ENCODE results near the gene FGD3. TPM values are rescaled to one million over a fixed set of nuclear protein-coding genes. Genes with fewer than 3 reads are reported as not detected.

FGD3 gene
- total and polyA plus RNA-seq, 9 of the 15 experiments (the other 6 are each of a cell fraction or from before 2014, with no cell fraction given) = 0.07 to 1.3 (median 0.29) TPM

- TF ChIP-seq ZNF592 (IDR thresholded peaks at IDR 0.05) = no peak
- TF ChIP-seq DDX20 (tag; IDR thresholded peaks at IDR 0.05; ENCODE audit: low read depth) = no peak
- no peak for TF ChIP-seq ZBTB17 (CRISPR knock-in tag; IDR thresholded peaks at IDR 0.05)
- no peak for TF ChIP-seq MIER1 (IDR thresholded peaks at IDR 0.05; ENCODE audit: low read depth)
- TF ChIP-seq REST (IDR thresholded peaks at IDR 0.05; ENCODE audit: borderline replicate concordance) = no peak
- TF ChIP-seq REST (CRISPR knock-in tag; IDR thresholded peaks at IDR 0.05; ENCODE audit: low read depth) = no peak
- no peak for TF ChIP-seq XRCC4 (IDR thresholded peaks at IDR 0.05; ENCODE audit: extremely low read depth, insufficient read depth, insufficient read length)
- no peak for TF ChIP-seq ZBTB1 (CRISPR knock-in tag; IDR thresholded peaks at IDR 0.05; ENCODE audit: borderline replicate concordance, low read depth)
- no peak for TF ChIP-seq ZNF639 (CRISPR knock-in tag; conservative IDR thresholded peaks at IDR 0.05 in 1 of 2, IDR thresholded peaks at IDR 0.05 in 1 of 2)
- no peak for TF ChIP-seq THAP7 (CRISPR knock-in tag; IDR thresholded peaks at IDR 0.05)
- no peak for TF ChIP-seq IFI16 (CRISPR knock-in tag; IDR thresholded peaks at IDR 0.05)
- no peak for TF ChIP-seq RBM15 (IDR thresholded peaks at IDR 0.05; ENCODE audit: insufficient read depth, low read length)
Observed at GRCh38 chr9:93052791-93053540, 105.6 kb downstream of the FGD3 start (continued).

All from K562 (cell line).